ENCODE results near the gene PUSL1. TPM values are rescaled to one million over a fixed set of nuclear protein-coding genes. Genes with fewer than 3 reads are reported as not detected.

The PUSL1 gene
- total and polyA plus RNA-seq, 2 donors (not counting 1 experiment from before 2014, with no cell fraction given), result 15.7 to 25.8 TPM

- ATAC-seq (ENCODE audit: low read depth) (no peak), DNase-seq (no peak)
- no peak overlapping the region for H2AFZ ChIP-seq (ENCODE audit: insufficient read depth, low read depth, low read length, poor library complexity, severe bottlenecking)
- H3K27me3 ChIP-seq (replicated peaks in 1 of 4; ENCODE audit: control extremely low read depth in 1 of 4, control insufficient read depth in 3 of 4, insufficient read depth in 4 of 4, low read length in 3 of 4), result no peaks in the 10 kb centered on the region
- Mint-ChIP-seq H3K27ac (no peak overlapping the region), H3K4me1 (peaks cover 4% of the 10 kb centered on the region), H3K9me3 (ENCODE audit: insufficient read depth) (no peaks in the 10 kb centered on the region), H3K27me3 (no peaks in the 10 kb centered on the region), H3K4me3 (no peak overlapping the region)
- 96% methylated on average over 12 of the region's 17 CpGs for WGBS (ENCODE audit: insufficient coverage)
- ChIA-PET POLR2A (no interaction called here), CTCF (interaction anchor here (1.7 kb wide), 1 partner anchor 13 kb away, joined by 5 read pairs; no protein-coding TSS in a partner anchor)
- no peaks in the 10 kb centered on the region for H3K36me3 ChIP-seq (replicated peaks in 1 of 2; ENCODE audit: control extremely low read depth in 1 of 2, control insufficient read depth in 1 of 2, extremely low read depth in 1 of 2, insufficient read depth in 2 of 2, low read length in 1 of 2)
- H3K9ac ChIP-seq (ENCODE audit: low read length), result no peak overlapping the region
- no peaks in the 10 kb centered on the region for H3K9me3 ChIP-seq (ENCODE audit: control extremely low read depth in 1 of 3, control insufficient read depth in 2 of 3, insufficient read depth in 1 of 3, low read length in 2 of 3)
- H4K20me1 ChIP-seq (ENCODE audit: control insufficient read depth, insufficient read depth, low read length, poor library complexity, severe bottlenecking), result no peaks in the 10 kb centered on the region
- TF ChIP-seq CTCF (IDR thresholded peaks at IDR 0.05) (no peak), EZH2 (IDR thresholded peaks at IDR 0.05; ENCODE audit: borderline replicate concordance, insufficient read depth, low read depth, low read length, poor library complexity, severe bottlenecking) (no peak)
- H3K27ac ChIP-seq (ENCODE audit: low read length in 2 of 2), result no peak overlapping the region
- no peak overlapping the region for H3K4me2 ChIP-seq (replicated peaks; ENCODE audit: low read depth, low read length, poor library complexity, severe bottlenecking)
- H3K4me3 ChIP-seq (ENCODE audit: control extremely low read depth in 1 of 5, extremely low read depth in 1 of 5, insufficient read depth in 1 of 5, low read depth in 2 of 5, low read length in 4 of 5), result no peak overlapping the region
- no peaks in the 10 kb centered on the region for H3K79me2 ChIP-seq (ENCODE audit: control insufficient read depth, insufficient read depth, low read length)
- peaks cover 5 to 11% of the 10 kb centered on the region in 2 donors for H3K4me1 ChIP-seq (ENCODE audit: control insufficient read depth in 2 of 2, insufficient read depth in 2 of 2, low read length in 2 of 2)
- intact Hi-C loops (cut with micrococcal nuclease), result no loop called here
These were observed 29.4 kb upstream of the PUSL1 start for GRCh38 chr1:1279028-1279427.

DNA sequence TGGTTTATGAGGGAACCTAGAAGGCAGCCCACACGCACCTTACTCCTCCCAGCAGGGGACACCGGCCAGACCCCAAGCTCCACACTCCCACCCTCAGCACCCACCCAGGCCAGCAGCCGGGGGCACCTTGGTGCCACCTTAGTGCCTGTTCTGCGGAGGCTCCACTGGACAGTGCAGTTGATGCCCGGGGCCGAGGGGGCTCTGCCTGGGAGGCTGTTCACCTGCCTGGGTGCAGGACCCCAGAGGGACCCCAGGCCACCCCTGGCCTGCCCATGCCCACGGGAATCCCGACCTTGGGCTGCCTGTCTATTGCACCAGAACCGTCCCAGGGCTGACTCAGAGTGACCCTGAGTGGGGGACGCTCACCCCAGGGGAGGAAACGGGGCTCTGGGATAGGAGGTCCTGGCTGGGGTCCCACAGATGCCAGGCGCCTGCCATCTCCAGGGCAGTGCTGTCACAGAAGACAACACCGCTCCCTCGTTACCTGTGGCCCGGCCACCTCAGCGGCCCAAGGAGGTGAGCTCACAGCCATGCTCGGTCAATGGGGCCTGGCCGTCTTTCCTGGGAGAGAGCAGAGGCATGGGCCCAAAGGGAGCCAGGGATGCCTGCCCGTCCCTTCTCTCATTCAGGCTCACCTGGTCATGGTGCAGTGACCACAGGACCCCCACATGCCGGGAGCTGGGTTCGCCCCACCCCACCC lies 27.5 kb upstream of the PUSL1 start:
- no peaks in the 10 kb centered on the region for H3K27me3 Mint-ChIP-seq
- Histone ChIP-seq H3K9me3 (ENCODE audit: control extremely low read depth in 1 of 3, control insufficient read depth in 2 of 3, insufficient read depth in 1 of 3, low read length in 2 of 3) (no peaks in the 10 kb centered on the region), H3K27me3 (replicated peaks in 1 of 4; ENCODE audit: control extremely low read depth in 1 of 4, control insufficient read depth in 3 of 4, insufficient read depth in 4 of 4, low read length in 3 of 4) (no peaks in the 10 kb centered on the region), H3K4me2 (replicated peaks; ENCODE audit: low read depth, low read length, poor library complexity, severe bottlenecking) (no peak overlapping the region), H2AFZ (ENCODE audit: insufficient read depth, low read depth, low read length, poor library complexity, severe bottlenecking) (no peak overlapping the region), H3K4me1 (ENCODE audit: control insufficient read depth in 2 of 2, insufficient read depth in 2 of 2, low read length in 2 of 2) (peaks cover 0 to 3% of the 10 kb centered on the region in 2 donors), H3K9ac (ENCODE audit: low read length) (no peak overlapping the region), H4K20me1 (ENCODE audit: control insufficient read depth, insufficient read depth, low read length, poor library complexity, severe bottlenecking) (no peaks in the 10 kb centered on the region), H3K36me3 (replicated peaks in 1 of 2; ENCODE audit: control extremely low read depth in 1 of 2, control insufficient read depth in 1 of 2, extremely low read depth in 1 of 2, insufficient read depth in 2 of 2, low read length in 1 of 2) (no peaks in the 10 kb centered on the region), H3K79me2 (ENCODE audit: control insufficient read depth, insufficient read depth, low read length) (no peaks in the 10 kb centered on the region), H3K27ac (ENCODE audit: low read length in 2 of 2) (no peak overlapping the region), H3K4me3 (ENCODE audit: control extremely low read depth in 1 of 5, extremely low read depth in 1 of 5, insufficient read depth in 1 of 5, low read depth in 2 of 5, low read length in 4 of 5) (no peak overlapping the region)
- peaks cover 3% of the 10 kb centered on the region for H3K4me1 Mint-ChIP-seq
- WGBS (ENCODE audit: insufficient coverage), result 90% methylated on average over 19 of the region's 21 CpGs
- TF ChIP-seq CTCF (IDR thresholded peaks at IDR 0.05) (no peak), EZH2 (IDR thresholded peaks at IDR 0.05; ENCODE audit: borderline replicate concordance, insufficient read depth, low read depth, low read length, poor library complexity, severe bottlenecking) (no peak)
- no peaks in the 10 kb centered on the region for H3K9me3 Mint-ChIP-seq (ENCODE audit: insufficient read depth)
- H3K4me3 Mint-ChIP-seq, result no peak overlapping the region
- DNase-seq, result no peak
- intact Hi-C loops (cut with micrococcal nuclease), result no loop called here
- ChIA-PET POLR2A (interaction anchor here (0.6 to 0.8 kb wide), 2 partner anchors 11 to 268 kb away, joined by 3 to 6 read pairs; no protein-coding TSS in a partner anchor), CTCF (no interaction called here)
- no peak for ATAC-seq (ENCODE audit: low read depth)
- no peak overlapping the region for H3K27ac Mint-ChIP-seq

Measured in B cell (primary cell).